Measurements from ENCODE around the gene TOMM7. TPM values are rescaled to one million over a fixed set of nuclear protein-coding genes. Genes with fewer than 3 reads are reported as not detected.

The TOMM7 gene
- total RNA-seq, 1 experiment from 2014 or later, result 80.0 TPM

Other genes with a start within 250 kb of the TOMM7 start
- gene IL6, start 95.6 kb downstream of the TOMM7 start, total RNA-seq (2014; rRNA removed; shearing (Covaris generic)), result not detected in 2 replicates
- gene HYCC1, start 191.3 kb upstream of the TOMM7 start, total RNA-seq (2014; rRNA removed; shearing (Covaris generic)), result 23.1 and 23.3 TPM in 2 replicates